Suprapubic skin (tissue), 4 donors: Measurements from ENCODE around the gene SIDT1. TPM values are rescaled to one million over a fixed set of nuclear protein-coding genes. Genes with fewer than 3 reads are reported as not detected.

Experiments
- DNase-seq, 2 donors: peaks; one replicate each; pipeline ENCODE4 v3.0.0-alpha.2; 2019; ENCODE audit warnings: low spot score in 2 of 2
- H3K27ac ChIP-seq: fragments of 200-600 bp; sonication (generic); one replicate; pipeline ENCODE4 v1.5.1; 2019
- H3K27me3 ChIP-seq: fragments of 200-600 bp; sonication (generic); one replicate; pipeline ENCODE4 v1.5.1; 2019
- H3K36me3 ChIP-seq: fragments of 200-600 bp; sonication (generic); one replicate; pipeline ENCODE4 v1.5.1; 2019
- H3K4me1 ChIP-seq: fragments of 200-600 bp; sonication (generic); one replicate; pipeline ENCODE4 v1.5.1; 2019
- H3K4me3 ChIP-seq: fragments of 200-600 bp; sonication (generic); one replicate; pipeline ENCODE4 v1.5.1; 2019; ENCODE audit warnings: mild to moderate bottlenecking
- H3K9me3 ChIP-seq: fragments of 200-600 bp; sonication (generic); one replicate; pipeline ENCODE4 v1.5.1; 2019
- EP300 ChIP-seq: sonication (generic); formaldehyde crosslinking; IDR thresholded peaks from one replicate; pipeline ENCODE4 v1.6.1; 2017; ENCODE audit warnings: antibody characterized with exemption
- POLR2A ChIP-seq, 2 donors: fragments of 450-650 bp; IDR thresholded peaks; one replicate each; pipeline ENCODE4 v1.6.1; 2017; ENCODE audit warnings: antibody characterized with exemption in 2 of 2, mild to moderate bottlenecking in 2 of 2, moderate library complexity in 2 of 2
- POLR2AphosphoS5 ChIP-seq, 3 donors: sonication (generic); formaldehyde crosslinking; IDR thresholded peaks; one replicate each; pipeline ENCODE4 v1.6.1; 2017; ENCODE audit warnings: antibody characterized with exemption in 3 of 3
- WGBS: methylation state at CpG from one replicate; pipeline ENCODE4 v1.1.5; 2018; 5-methylcytosine and 5-hydroxymethylcytosine counted together
- total RNA-seq, 4 donors: library from RNA; depleted of rRNA; stranded (reverse); fragments of >200 nt; gene quantifications; one replicate each; pipeline ENCODE4 v1.1.0, GENCODE V29; 2016
- TF ChIP-seq, protein P1 (sequence below), 2 donors: fragments of 200-600 bp in 1 of 2; fragments of 450-650 bp in 1 of 2; sonication (generic) in 1 of 2; IDR thresholded peaks; one replicate each; pipeline ENCODE4 v1.5.1; 2016 to 2019; ENCODE audit warnings: antibody characterized with exemption in 2 of 2, mild to moderate bottlenecking in 1 of 2, moderate library complexity in 1 of 2

The SIDT1 gene
- total RNA-seq, 4 donors from 2014 or later = 0.34 to 11.4 (median 2.2) TPM

DNA sequence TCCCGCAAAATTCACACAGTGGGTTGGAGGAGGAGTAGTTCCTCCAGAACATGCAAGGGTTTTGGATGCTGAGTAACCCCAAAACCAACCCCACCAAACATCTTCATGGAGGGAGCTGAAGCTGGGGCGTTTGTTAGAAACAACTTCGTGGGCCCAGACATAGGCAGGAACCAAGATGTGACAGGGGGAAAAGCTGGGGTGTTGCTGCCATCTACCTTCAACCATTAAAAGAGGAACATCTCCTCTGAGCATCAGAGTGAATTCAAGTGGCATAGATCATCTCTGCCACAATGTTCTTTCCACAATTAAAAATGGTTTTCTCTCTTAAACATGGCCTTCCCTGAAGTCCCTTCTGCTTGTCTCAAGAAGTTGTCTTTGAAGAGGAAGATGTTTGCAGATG is 20.5 kb downstream of the SIDT1 start:
- DNase-seq = no peak
- WGBS = 77% methylated on average over 3 of the region's 3 CpGs
- no peak overlapping the region for H3K27ac ChIP-seq
- TF ChIP-seq, protein P1, sequence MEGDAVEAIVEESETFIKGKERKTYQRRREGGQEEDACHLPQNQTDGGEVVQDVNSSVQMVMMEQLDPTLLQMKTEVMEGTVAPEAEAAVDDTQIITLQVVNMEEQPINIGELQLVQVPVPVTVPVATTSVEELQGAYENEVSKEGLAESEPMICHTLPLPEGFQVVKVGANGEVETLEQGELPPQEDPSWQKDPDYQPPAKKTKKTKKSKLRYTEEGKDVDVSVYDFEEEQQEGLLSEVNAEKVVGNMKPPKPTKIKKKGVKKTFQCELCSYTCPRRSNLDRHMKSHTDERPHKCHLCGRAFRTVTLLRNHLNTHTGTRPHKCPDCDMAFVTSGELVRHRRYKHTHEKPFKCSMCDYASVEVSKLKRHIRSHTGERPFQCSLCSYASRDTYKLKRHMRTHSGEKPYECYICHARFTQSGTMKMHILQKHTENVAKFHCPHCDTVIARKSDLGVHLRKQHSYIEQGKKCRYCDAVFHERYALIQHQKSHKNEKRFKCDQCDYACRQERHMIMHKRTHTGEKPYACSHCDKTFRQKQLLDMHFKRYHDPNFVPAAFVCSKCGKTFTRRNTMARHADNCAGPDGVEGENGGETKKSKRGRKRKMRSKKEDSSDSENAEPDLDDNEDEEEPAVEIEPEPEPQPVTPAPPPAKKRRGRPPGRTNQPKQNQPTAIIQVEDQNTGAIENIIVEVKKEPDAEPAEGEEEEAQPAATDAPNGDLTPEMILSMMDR (IDR thresholded peaks at IDR 0.05) = no peak
- TF ChIP-seq POLR2AphosphoS5 (IDR thresholded peaks at IDR 0.05) (no peak), EP300 (no peak), POLR2A (IDR thresholded peaks at IDR 0.05) (no peak)
- no peaks in the 10 kb centered on the region for H3K4me1 ChIP-seq
- H3K9me3 ChIP-seq = no peaks in the 10 kb centered on the region
- no peaks in the 10 kb centered on the region for H3K36me3 ChIP-seq
- no peak overlapping the region for H3K4me3 ChIP-seq
- no peaks in the 10 kb centered on the region for H3K27me3 ChIP-seq

DNA sequence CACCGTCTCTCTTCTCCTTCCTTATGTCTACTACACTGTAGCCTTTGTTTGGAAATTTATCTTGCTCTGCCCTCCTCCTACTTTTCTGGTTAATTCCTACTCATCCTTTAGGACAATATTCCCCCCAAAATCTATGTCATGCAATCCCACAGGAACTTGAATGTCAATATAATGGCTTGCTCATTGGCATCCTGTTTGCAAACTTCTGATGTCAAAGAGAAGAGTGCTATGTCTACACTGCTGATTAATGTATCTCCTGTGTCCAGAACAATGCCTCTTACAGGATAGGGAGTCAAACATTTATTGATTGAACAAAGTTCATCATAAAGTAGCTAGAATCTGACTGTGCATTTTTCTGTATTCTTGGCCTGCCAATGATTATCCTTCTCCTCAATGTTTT is 22.8 kb downstream of the SIDT1 start:
- Histone ChIP-seq H3K4me1 (no peaks in the 10 kb centered on the region), H3K4me3 (no peak overlapping the region), H3K9me3 (no peaks in the 10 kb centered on the region), H3K36me3 (no peaks in the 10 kb centered on the region), H3K27me3 (no peaks in the 10 kb centered on the region), H3K27ac (no peak overlapping the region)
- DNase-seq = no peak
- WGBS = 100% methylated on average over 1 of the region's 1 CpG
- no peak for TF ChIP-seq POLR2AphosphoS5 (IDR thresholded peaks at IDR 0.05)
- TF ChIP-seq POLR2A (IDR thresholded peaks at IDR 0.05) = no peak
- TF ChIP-seq, protein P1 (IDR thresholded peaks at IDR 0.05) = no peak
- TF ChIP-seq EP300 = no peak

DNA sequence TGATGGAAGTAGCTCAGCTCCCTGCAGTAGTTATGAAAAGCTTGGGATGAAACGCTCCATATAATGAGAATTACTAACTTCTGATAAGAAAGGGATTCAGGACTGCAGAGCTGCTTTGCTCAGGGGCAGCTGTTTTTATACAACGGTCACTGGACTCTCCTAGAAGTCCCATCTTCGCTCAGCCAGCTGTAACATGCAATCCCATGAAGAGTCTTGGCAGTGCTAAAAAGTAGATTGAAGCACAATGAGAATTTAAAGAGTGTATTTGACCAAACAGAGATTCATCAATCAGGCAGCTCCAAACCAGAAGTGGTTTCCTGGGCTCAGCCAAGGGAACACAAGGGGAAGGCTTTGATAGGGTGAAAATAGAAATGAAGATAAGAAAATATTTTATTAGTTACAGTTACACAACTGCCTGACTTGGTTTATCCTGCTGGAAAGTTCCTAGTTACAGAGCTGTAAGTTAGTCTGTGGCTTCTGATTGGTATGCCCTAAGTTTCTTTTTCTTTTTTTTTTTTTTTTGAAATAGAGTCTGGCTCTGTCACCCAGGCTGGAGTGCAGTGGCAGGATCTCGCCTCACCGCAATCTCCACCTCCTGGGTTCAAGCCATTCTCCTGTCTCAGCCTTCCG is 24.1 kb downstream of the SIDT1 start:
- no peak for TF ChIP-seq EP300
- TF ChIP-seq, protein P1 (IDR thresholded peaks at IDR 0.05) = no peak
- TF ChIP-seq POLR2AphosphoS5 (IDR thresholded peaks at IDR 0.05) = no peak
- no peak for TF ChIP-seq POLR2A (IDR thresholded peaks at IDR 0.05)
- Histone ChIP-seq H3K36me3 (no peaks in the 10 kb centered on the region), H3K27me3 (no peaks in the 10 kb centered on the region), H3K4me3 (no peak overlapping the region), H3K9me3 (no peaks in the 10 kb centered on the region), H3K27ac (no peak overlapping the region), H3K4me1 (no peaks in the 10 kb centered on the region)
- no peak for DNase-seq
- 83% methylated on average over 6 of the region's 6 CpGs for WGBS

DNA sequence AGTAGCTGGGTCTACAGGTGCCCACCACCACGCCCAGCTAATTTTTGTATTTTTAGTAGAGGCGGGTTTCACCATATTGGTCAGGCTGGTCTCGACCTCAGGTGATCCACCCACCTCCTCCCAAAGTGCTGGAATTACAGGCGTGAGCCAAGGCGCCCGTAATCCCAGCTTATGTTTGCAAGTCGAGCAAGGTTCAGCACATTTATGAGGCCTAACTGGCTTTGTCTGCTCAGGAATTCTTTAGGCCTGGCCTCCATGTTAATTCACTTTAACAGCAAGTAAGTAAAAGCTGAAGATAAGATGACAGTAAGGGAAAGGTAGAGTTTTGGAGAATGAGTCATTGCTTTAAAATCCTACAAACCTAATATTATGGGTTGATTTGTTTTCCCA is 24.6 kb downstream of the SIDT1 start:
- DNase-seq = no peak
- no peaks in the 10 kb centered on the region for H3K36me3 ChIP-seq
- no peak overlapping the region for H3K27ac ChIP-seq
- no peak overlapping the region for H3K4me3 ChIP-seq
- H3K9me3 ChIP-seq = no peaks in the 10 kb centered on the region
- TF ChIP-seq EP300 (no peak), POLR2AphosphoS5 (IDR thresholded peaks at IDR 0.05) (no peak), POLR2A (IDR thresholded peaks at IDR 0.05) (no peak)
- TF ChIP-seq, protein P1 (IDR thresholded peaks at IDR 0.05) = no peak
- H3K27me3 ChIP-seq = no peaks in the 10 kb centered on the region
- 94% methylated on average over 7 of the region's 7 CpGs for WGBS
- H3K4me1 ChIP-seq = no peaks in the 10 kb centered on the region

DNA sequence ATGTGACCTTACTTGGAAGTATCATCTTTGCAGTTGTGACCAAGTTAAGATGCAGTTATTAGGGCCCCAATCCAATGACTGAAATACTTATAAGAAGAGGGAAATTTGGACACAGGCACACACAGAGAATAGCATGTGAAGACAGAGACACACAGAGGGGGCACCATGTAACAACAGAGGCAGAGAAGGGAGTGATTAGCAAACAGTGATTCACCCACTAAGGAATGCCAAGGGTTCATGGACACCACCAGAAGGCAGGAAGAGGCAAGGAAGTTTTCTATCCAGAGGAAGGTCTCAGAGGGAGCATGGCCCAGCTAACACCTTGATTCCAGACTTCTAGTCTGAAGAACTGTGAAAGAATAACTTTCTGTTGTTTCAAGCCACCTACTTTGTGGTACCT is 25.0 kb downstream of the SIDT1 start:
- no peak overlapping the region for H3K27ac ChIP-seq
- TF ChIP-seq, protein P1 (IDR thresholded peaks at IDR 0.05) = no peak
- TF ChIP-seq POLR2A (IDR thresholded peaks at IDR 0.05) (no peak), EP300 (no peak)
- H3K4me3 ChIP-seq = no peak overlapping the region

More for the DNA sequence above, 25.0 kb downstream of the SIDT1 start:
- Histone ChIP-seq H3K4me1 (no peaks in the 10 kb centered on the region), H3K36me3 (no peaks in the 10 kb centered on the region), H3K27me3 (no peaks in the 10 kb centered on the region), H3K9me3 (no peaks in the 10 kb centered on the region)
- no peak for DNase-seq
